SK-N-SH (cell line): ENCODE results near the gene CDH22. TPM values are rescaled to one million over a fixed set of nuclear protein-coding genes. Genes with fewer than 3 reads are reported as not detected.

Experiments used
- CTCF ChIA-PET: fragments of 300-600, 350-600 bp; formaldehyde crosslinking; extraction: SDS; loops from one replicate; lab custom pipeline; 2021; lab: Yijun Ruan, JAX
- POLR2A ChIA-PET: fragments of 350-600 bp; sonication (Branson Sonifier 250); formaldehyde crosslinking; extraction: SDS; loops from one replicate; lab custom pipeline; 2020; ENCODE audit warnings: antibody characterized with exemption, inconsistent platforms; lab: Yijun Ruan, JAX
- DNase-seq: peaks from one replicate; pipeline ENCODE4 v3.0.0; 2012
- H2AFZ ChIP-seq: fragments of 200-600 bp; sonication (generic); 2 replicates; pipeline ENCODE4 v1.8.1; 2016; ENCODE audit warnings: antibody characterized with exemption, mild to moderate bottlenecking, low read depth
- H3F3A ChIP-seq: fragments of 200-600 bp; sonication (generic); replicated peaks from 2 replicates; pipeline ENCODE3; 2016; ENCODE audit warnings: antibody characterized with exemption, mild to moderate bottlenecking; ENCODE audit not compliant: insufficient read depth
- H3K27ac ChIP-seq, 2 experiments: fragments of 200-500 bp in 1 of 2; fragments of 200-600 bp in 1 of 2; sonication (Bioruptor generic) in 1 of 2; sonication (generic), shearing (Covaris generic) in 1 of 2; 2 replicates each; pipeline versions ENCODE4 v1.5.1 to v1.6.1; 2014 to 2016; ENCODE audit warnings: low read depth in 2 of 2, inconsistent platforms in 1 of 2, low read length in 1 of 2, mild to moderate bottlenecking in 1 of 2, mixed read lengths in 1 of 2
- H3K27me3 ChIP-seq: fragments of 200-600 bp; sonication (generic), shearing (Covaris generic); 2 replicates; pipeline ENCODE4 v1.6.1; 2016; ENCODE audit warnings: mixed run types; ENCODE audit not compliant: insufficient read depth
- H3K36me3 ChIP-seq, 2 experiments: fragments of 200-500 bp in 1 of 2; fragments of 200-600 bp in 1 of 2; sonication (Bioruptor generic) in 1 of 2; sonication (generic) in 1 of 2; replicated peaks in 1 of 2; 2 replicates each; pipeline versions ENCODE3 to v1.5.1; 2014 to 2016; ENCODE audit warnings: low read length in 1 of 2, mild to moderate bottlenecking in 1 of 2; ENCODE audit not compliant: insufficient read depth in 2 of 2, control insufficient read depth in 1 of 2
- H3K4me1 ChIP-seq, 2 experiments: fragments of 200-500 bp in 1 of 2; fragments of 200-600 bp in 1 of 2; sonication (Bioruptor generic) in 1 of 2; sonication (generic), shearing (Covaris generic) in 1 of 2; 2 replicates each; pipeline versions ENCODE4 v1.5.1 to v1.6.1; 2014 to 2016; ENCODE audit warnings: low read depth in 1 of 2, low read length in 1 of 2, mixed run types in 1 of 2; ENCODE audit not compliant: insufficient read depth in 2 of 2, control insufficient read depth in 1 of 2
- H3K4me2 ChIP-seq: fragments of 200-600 bp; sonication (generic), shearing (Covaris generic); 2 replicates; pipeline ENCODE4 v1.6.1; 2017; ENCODE audit warnings: mixed run types
- H3K4me3 ChIP-seq, 2 experiments: fragments of 200-500 bp in 1 of 2; fragments of 200-600 bp in 1 of 2; sonication (Bioruptor generic) in 1 of 2; sonication (generic), shearing (Covaris generic) in 1 of 2; 2 replicates each; pipeline versions ENCODE4 v1.5.1 to v1.8.1; 2014 to 2016; ENCODE audit warnings: low read depth in 2 of 2, inconsistent platforms in 1 of 2, low read length in 1 of 2, mild to moderate bottlenecking in 1 of 2, mixed read lengths in 1 of 2, moderate library complexity in 1 of 2
- H3K79me2 ChIP-seq: fragments of 200-600 bp; sonication (generic); 2 replicates; pipeline ENCODE4 v1.8.1; 2017; ENCODE audit warnings: mild to moderate bottlenecking; ENCODE audit not compliant: insufficient read depth
- H3K9ac ChIP-seq: fragments of 200-600 bp; sonication (generic); 2 replicates; pipeline ENCODE4 v1.6.1; 2017; ENCODE audit warnings: mixed run types
- H3K9me2 ChIP-seq: fragments of 200-600 bp; sonication (generic); 2 replicates; pipeline ENCODE4 v1.6.1; 2017; ENCODE audit warnings: mixed run types
- H3K9me3 ChIP-seq: fragments of 200-600 bp; sonication (generic); 2 replicates; pipeline ENCODE4 v1.6.1; 2017; ENCODE audit warnings: mixed run types, mild to moderate bottlenecking, moderate library complexity
- H4K20me1 ChIP-seq: fragments of 200-600 bp; sonication (generic); 2 replicates; pipeline ENCODE4 v1.6.1; 2017; ENCODE audit warnings: mild to moderate bottlenecking, mixed run types; ENCODE audit not compliant: insufficient read depth
- CHD2 ChIP-seq: fragments of 150-350 bp; IDR thresholded peaks from 2 replicates; pipeline ENCODE4 v1.6.1; 2018; ENCODE audit warnings: low read length; ENCODE audit not compliant: partially characterized antibody
- EP300 ChIP-seq, 2 experiments: IDR thresholded peaks; 2 replicates each; pipeline versions ENCODE4 v1.4.0 to v1.6.1; 2012; ENCODE audit warnings: borderline replicate concordance in 1 of 2, low read depth in 1 of 2, low read length in 1 of 2
- EZH2phosphoT487 ChIP-seq: fragments of 200-600 bp; sonication (generic); IDR thresholded peaks from 2 replicates; pipeline ENCODE4 v1.6.1; 2017; ENCODE audit warnings: low read depth, mixed run types, mild to moderate bottlenecking, antibody characterized with exemption, moderate library complexity, borderline replicate concordance
- FOXM1 ChIP-seq: IDR thresholded peaks from 2 replicates; pipeline ENCODE4 v1.4.0; 2012; ENCODE audit warnings: low read depth, mild to moderate bottlenecking
- JUND ChIP-seq: IDR thresholded peaks from 2 replicates; pipeline ENCODE4 v1.4.0; 2012
- MAX ChIP-seq: IDR thresholded peaks from 2 replicates; pipeline ENCODE4 v1.4.0; 2012; ENCODE audit warnings: low read depth
- MXI1 ChIP-seq: IDR thresholded peaks from 2 replicates; pipeline ENCODE4 v1.6.1; 2012; ENCODE audit warnings: mild to moderate bottlenecking, low read depth, low read length, improper control_type of control experiment
- RAD21 ChIP-seq: IDR thresholded peaks from 2 replicates; pipeline ENCODE4 v1.6.1; 2012; ENCODE audit warnings: mild to moderate bottlenecking, low read length
- RCOR1 ChIP-seq: fragments of 150-350 bp; IDR thresholded peaks from 2 replicates; pipeline ENCODE4 v1.6.1; 2017; ENCODE audit warnings: antibody characterized with exemption, low read length
- RFX5 ChIP-seq: IDR thresholded peaks from 2 replicates; pipeline ENCODE4 v1.6.1; 2012; ENCODE audit warnings: mild to moderate bottlenecking, improper control_type of control experiment, low read length
- RXRA ChIP-seq: IDR thresholded peaks from 2 replicates; pipeline ENCODE4 v1.4.0; 2012; ENCODE audit warnings: low read depth, mild to moderate bottlenecking, borderline replicate concordance
- SIN3A ChIP-seq: IDR thresholded peaks from 2 replicates; pipeline ENCODE4 v1.6.1; 2012; ENCODE audit warnings: low read depth, mild to moderate bottlenecking, low read length, moderate library complexity, borderline replicate concordance
- SMC3 ChIP-seq: IDR thresholded peaks from 2 replicates; pipeline ENCODE4 v1.6.1; 2012; ENCODE audit warnings: low read depth, low read length, improper control_type of control experiment
- TCF12 ChIP-seq: IDR thresholded peaks from 2 replicates; pipeline ENCODE4 v1.4.0; 2012
- WGBS: methylation state at CpG from one replicate; pipeline ENCODE4 v1.1.6; 2017; ENCODE audit warnings: low lambda C conversion rate; 5-methylcytosine and 5-hydroxymethylcytosine counted together
- polyA plus RNA-seq, 3 experiments: library from polyadenylated mRNA; depleted of rRNA; stranded (reverse); fragments of >200 nt; gene quantifications; 2 replicates each; pipeline ENCODE4 v1.2.3, GENCODE V29; 2012
- TF ChIP-seq, protein P1 (sequence below): fragments of 150-350 bp; IDR thresholded peaks from 2 replicates; pipeline ENCODE4 v1.6.1; 2017; ENCODE audit warnings: antibody characterized with exemption, low read length, low read depth, borderline replicate concordance

CDH22 gene
- polyA plus RNA-seq, 1 of the 3 experiments (the other 2 are of a cell fraction): not detected

GRCh38 chr20:46154305-46154704 lies 154.0 kb downstream of the CDH22 start:
- CTCF ChIA-PET: interaction anchor here (0.9 to 6.3 kb wide), 5 partner anchors 14 to 195 kb away, joined by 3 to 81 read pairs (median 5); no protein-coding TSS in a partner anchor
- no peaks in the 10 kb centered on the region for H3K9me2 ChIP-seq
- no peak overlapping the region for H2AFZ ChIP-seq
- TF ChIP-seq JUND (no peak), FOXM1 (no peak), SMC3 (no peak), SIN3A (no peak), EZH2phosphoT487 (no peak), RAD21 (no peak), RCOR1 (no peak), MXI1 (no peak), RFX5 (no peak), EP300 (IDR thresholded peaks at IDR 0.05; ENCODE audit: borderline replicate concordance in 1 of 2, low read depth in 1 of 2, low read length in 1 of 2) (no peak)
- TF ChIP-seq, protein P1, sequence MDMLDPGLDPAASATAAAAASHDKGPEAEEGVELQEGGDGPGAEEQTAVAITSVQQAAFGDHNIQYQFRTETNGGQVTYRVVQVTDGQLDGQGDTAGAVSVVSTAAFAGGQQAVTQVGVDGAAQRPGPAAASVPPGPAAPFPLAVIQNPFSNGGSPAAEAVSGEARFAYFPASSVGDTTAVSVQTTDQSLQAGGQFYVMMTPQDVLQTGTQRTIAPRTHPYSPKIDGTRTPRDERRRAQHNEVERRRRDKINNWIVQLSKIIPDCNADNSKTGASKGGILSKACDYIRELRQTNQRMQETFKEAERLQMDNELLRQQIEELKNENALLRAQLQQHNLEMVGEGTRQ: no peak
- POLR2A ChIA-PET: no interaction called here
- H3K9ac ChIP-seq: no peak overlapping the region
- H3K27me3 ChIP-seq: peaks cover 16% of the 10 kb centered on the region; the same call in 1 of the 2 replicates
- DNase-seq: no peak
- no peaks in the 10 kb centered on the region for H3K79me2 ChIP-seq
- no peak overlapping the region for H3K4me2 ChIP-seq
- no peaks in the 10 kb centered on the region for H4K20me1 ChIP-seq
- WGBS: 78% methylated on average over 5 of the region's 5 CpGs
- H3K36me3 ChIP-seq: no peaks in the 10 kb centered on the region
- no peak overlapping the region for H3K4me3 ChIP-seq
- H3K4me1 ChIP-seq: peaks cover 0 to 49% of the 10 kb centered on the region in 2 experiments; a peak in 2 of 4 replicates
- H3K9me3 ChIP-seq: no peaks in the 10 kb centered on the region
- no peaks in the 10 kb centered on the region for H3F3A ChIP-seq
- H3K27ac ChIP-seq: no peak overlapping the region

DNA sequence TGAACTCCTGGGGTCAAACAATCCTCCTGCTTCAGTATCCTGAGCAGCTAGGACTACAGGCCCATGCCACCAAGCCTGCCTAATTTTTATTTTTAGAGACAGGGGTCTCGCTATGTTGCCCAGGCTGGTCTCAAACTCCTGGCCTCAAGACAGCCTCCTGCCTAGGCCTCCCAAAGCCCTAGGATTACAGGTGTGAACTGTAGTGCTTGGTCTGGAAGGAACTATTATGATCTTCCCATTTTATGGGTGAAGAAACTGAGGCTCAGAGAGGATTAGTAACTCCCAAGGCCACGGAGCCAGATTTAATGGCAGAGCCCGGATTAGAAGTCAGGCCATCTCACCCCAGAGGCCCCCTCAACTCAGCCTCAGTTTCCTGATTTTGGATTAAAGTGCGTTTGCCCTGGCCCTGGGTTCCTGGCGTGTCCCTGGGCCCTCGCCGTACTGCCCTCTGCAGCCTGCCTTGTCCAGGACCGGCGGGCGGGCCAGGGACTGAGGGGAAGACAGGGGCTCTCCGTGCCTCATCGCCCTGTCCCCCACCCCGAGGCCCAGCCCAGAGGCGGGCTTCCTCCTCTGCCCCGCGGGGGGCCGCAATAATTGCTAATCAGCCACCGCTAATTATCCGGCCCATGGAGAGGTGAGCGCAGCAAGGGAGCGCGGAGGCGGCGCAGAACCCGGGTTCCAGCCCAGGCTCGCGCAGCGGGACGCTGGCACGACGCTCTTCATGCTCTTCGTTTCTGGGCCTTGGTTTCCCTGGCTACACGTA lies 155.3 kb downstream of the CDH22 start:
- no peaks in the 10 kb centered on the region for H3K36me3 ChIP-seq
- TF ChIP-seq MAX (no peak), RXRA (no peak), TCF12 (no peak), EP300 (IDR thresholded peaks at IDR 0.05; ENCODE audit: borderline replicate concordance in 1 of 2, low read depth in 1 of 2, low read length in 1 of 2) (no peak), RAD21 (no peak), CHD2 (no peak)
- H3K79me2 ChIP-seq: no peaks in the 10 kb centered on the region
- no peaks in the 10 kb centered on the region for H3K9me3 ChIP-seq
- peaks cover 6% of the 10 kb centered on the region; the same call in 1 of the 2 replicates for H3K27me3 ChIP-seq
- no peak overlapping the region for H2AFZ ChIP-seq
- H3K4me3 ChIP-seq: no peak overlapping the region
- H3K4me2 ChIP-seq: no peak overlapping the region
- WGBS: 71% methylated on average over 20 of the region's 33 CpGs
- no peaks in the 10 kb centered on the region for H3K9me2 ChIP-seq
- H3K4me1 ChIP-seq: peaks cover 0 to 55% of the 10 kb centered on the region in 2 experiments; a peak in 2 of 4 replicates
- no peaks in the 10 kb centered on the region for H3F3A ChIP-seq
- H3K9ac ChIP-seq: no peak overlapping the region
- POLR2A ChIA-PET: no interaction called here
- no peaks in the 10 kb centered on the region for H4K20me1 ChIP-seq
- no peak for DNase-seq
- CTCF ChIA-PET: interaction anchor here (0.9 to 6.3 kb wide), 12 partner anchors 10 to 196 kb away, joined by 3 to 81 read pairs (median 7); no protein-coding TSS in a partner anchor
- H3K27ac ChIP-seq: no peak overlapping the region
